NB4 (cell line): ENCODE results near the gene E2F6.

Experiments used
- DNase-seq: peaks from one replicate; pipeline ENCODE4 v3.0.0; 2010; ENCODE audit warnings: low read depth
- H3K4me3 ChIP-seq: one replicate; pipeline ENCODE4 v1.5.1; 2011; ENCODE audit warnings: mild to moderate bottlenecking, low read depth, low read length, moderate library complexity
- MYC ChIP-seq: IDR thresholded peaks from 2 replicates; pipeline ENCODE4 v1.6.1; 2011; ENCODE audit warnings: low read depth, low read length
- POLR2A ChIP-seq: IDR thresholded peaks from 2 replicates; pipeline ENCODE4 v1.6.1; 2011; ENCODE audit warnings: mild to moderate bottlenecking; ENCODE audit not compliant: insufficient read length; ENCODE audit errors: extremely low read depth
- TF ChIP-seq, protein P1 (sequence below): IDR thresholded peaks from 2 replicates; pipeline ENCODE4 v1.6.1; 2011; ENCODE audit warnings: low read depth, low read length
- TF ChIP-seq, protein P2 (sequence below): IDR thresholded peaks from one replicate; pipeline ENCODE4 v1.5.1; 2012; ENCODE audit warnings: low read depth, low read length

The E2F6 gene

DNA sequence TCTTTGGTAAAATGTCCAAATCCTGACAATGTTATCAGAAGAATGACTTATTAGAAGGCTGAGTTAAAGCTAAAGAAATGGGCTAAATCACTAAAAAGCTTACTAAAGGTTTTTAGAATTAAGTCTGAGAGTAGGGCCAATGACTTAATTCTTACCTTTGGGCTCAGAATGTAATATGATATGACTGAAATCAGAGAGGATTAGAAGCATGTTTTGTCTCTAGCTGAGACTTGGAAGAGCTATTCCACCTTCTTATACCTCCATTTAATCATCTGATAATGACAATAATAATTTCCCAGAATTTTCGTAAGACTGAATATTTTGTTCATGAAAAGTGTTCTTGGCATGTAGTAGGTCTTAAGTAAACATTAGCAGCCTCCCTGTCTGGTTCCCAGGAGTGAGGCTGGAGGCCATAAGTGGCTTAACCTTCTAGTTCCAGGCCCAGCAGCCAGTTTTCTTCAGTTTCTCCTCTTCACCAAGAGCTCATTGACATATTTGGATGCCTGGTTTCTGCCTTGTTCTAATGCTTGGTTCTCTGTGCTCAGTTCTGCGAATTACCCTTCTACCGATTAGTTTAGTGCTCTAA is 25.5 kb upstream of the E2F6 start:
- no peak overlapping the region for H3K4me3 ChIP-seq
- TF ChIP-seq MYC (no peak), POLR2A (no peak)
- TF ChIP-seq, protein P1, sequence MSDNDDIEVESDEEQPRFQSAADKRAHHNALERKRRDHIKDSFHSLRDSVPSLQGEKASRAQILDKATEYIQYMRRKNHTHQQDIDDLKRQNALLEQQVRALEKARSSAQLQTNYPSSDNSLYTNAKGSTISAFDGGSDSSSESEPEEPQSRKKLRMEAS, result no peak
- TF ChIP-seq, protein P2, sequence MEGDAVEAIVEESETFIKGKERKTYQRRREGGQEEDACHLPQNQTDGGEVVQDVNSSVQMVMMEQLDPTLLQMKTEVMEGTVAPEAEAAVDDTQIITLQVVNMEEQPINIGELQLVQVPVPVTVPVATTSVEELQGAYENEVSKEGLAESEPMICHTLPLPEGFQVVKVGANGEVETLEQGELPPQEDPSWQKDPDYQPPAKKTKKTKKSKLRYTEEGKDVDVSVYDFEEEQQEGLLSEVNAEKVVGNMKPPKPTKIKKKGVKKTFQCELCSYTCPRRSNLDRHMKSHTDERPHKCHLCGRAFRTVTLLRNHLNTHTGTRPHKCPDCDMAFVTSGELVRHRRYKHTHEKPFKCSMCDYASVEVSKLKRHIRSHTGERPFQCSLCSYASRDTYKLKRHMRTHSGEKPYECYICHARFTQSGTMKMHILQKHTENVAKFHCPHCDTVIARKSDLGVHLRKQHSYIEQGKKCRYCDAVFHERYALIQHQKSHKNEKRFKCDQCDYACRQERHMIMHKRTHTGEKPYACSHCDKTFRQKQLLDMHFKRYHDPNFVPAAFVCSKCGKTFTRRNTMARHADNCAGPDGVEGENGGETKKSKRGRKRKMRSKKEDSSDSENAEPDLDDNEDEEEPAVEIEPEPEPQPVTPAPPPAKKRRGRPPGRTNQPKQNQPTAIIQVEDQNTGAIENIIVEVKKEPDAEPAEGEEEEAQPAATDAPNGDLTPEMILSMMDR, result no peak
- DNase-seq, result no peak

DNA sequence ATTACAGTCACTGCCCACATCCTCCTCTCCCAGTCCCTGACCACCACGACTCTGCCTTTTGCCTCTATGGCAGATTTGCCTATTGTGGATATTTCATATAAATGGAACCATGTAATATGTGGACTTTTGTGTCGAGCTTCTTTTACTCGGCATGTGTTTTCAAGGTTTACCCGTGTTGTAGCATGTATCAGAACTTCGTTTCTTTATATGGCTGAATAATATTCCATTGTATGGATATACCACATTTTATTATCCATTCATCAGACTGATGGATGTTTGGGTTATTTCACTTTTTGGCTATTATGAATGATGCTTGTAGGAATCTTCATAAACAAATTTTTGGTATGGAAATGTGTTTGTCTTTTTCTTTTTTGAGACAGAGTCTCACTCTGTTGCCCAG is 24.2 kb upstream of the E2F6 start:
- TF ChIP-seq, protein P1, result no peak
- no peak for TF ChIP-seq POLR2A
- no peak for TF ChIP-seq MYC
- TF ChIP-seq, protein P2, result no peak
- DNase-seq, result no peak

DNA sequence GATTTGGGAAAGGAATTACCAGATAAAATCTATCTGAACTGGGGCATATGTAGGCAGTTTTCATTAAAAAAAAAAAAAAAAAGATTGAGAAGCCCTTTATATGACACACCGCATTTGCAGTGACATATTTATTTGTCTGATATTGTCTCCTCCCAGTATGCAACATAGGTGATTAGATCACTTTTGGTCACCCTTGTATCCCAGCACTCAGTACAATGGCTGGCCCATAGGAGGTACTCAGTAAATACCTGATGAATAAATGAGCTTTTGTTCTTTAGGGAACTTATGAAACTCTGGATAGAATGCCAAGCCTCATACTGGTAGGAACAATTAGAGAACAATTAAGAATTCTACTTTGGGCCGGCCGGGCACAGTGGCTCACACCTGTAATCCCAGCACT is 22.8 kb upstream of the E2F6 start:
- H3K4me3 ChIP-seq, result no peak overlapping the region
- DNase-seq, result no peak
- TF ChIP-seq POLR2A, result no peak
- TF ChIP-seq, protein P1, result no peak
- no peak for TF ChIP-seq MYC
- TF ChIP-seq, protein P2, result no peak

More for the DNA sequence above, 24.2 kb upstream of the E2F6 start:
- H3K4me3 ChIP-seq, result no peak overlapping the region

DNA sequence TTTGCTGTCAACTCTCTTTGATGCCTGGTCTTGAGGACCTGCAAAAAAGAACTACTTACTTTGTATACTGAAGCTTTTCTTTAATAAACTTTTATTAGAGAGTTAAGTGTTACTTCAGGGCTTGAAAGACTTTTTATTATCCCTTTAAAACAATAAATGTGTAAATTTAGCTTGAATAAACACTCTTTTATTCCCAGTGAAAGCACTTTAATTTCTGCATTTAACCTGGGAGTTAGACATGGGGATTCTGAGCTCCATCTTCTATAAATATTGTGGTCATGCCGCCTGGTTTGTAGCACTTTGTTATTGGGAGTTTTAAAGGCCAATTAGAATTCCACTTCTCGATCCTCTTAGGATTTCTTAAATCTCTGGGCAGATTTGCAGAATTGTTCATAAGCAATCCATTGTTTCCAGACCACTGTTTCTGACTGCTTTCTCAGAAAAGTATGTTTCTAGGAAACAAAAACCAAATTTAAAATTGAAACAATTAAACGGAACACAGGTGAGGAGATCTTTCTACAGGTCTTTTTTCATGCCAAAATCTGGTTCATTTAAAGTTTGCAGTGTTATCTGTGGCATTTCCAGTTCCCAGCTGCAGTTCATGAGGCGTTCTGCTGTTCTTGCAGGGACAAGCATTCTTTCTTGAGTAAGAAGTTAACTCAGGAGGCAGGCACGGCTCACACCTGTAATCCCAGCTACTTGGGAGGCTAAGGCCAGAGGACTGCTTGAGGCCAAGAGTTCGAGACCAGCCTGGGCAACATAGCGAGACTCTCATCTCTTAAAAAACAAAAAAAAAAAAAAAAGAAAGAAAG is 18.1 kb upstream of the E2F6 start:
- DNase-seq, result no peak
- TF ChIP-seq, protein P1, result no peak
- TF ChIP-seq POLR2A (no peak), MYC (no peak)
- TF ChIP-seq, protein P2, result no peak
- H3K4me3 ChIP-seq, result no peak overlapping the region

DNA sequence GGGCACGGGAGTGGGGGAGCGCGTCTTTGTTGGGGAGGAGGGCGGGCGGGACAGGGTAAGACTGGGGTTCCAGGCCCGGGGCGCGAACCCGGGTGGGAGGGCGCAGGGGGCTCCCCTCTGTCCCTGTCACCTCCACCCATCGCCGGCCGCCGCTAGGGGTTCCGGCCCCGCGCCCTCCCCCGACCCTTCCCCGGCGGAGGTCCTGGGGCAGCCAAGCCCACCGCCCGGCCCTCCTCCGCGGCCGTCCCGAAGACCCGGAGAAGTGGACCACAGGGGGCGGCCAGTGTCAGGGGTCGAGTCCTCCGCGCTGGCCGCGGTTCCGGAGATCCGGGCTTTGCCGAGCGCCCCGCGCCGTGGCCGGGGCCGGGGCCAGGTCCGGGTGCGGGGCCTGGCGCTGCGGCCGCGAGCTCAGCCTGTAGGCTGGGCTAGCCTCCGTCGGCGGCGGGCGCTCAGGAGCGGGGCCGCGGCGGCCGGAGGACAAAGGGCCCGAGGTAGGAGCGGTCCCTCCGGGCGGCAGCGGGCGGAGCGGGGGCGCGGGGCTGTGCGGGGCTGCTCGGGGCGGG is 16.6 kb upstream of the E2F6 start:
- no peak for TF ChIP-seq POLR2A
- TF ChIP-seq, protein P1, result no peak
- TF ChIP-seq MYC, result no peak
- TF ChIP-seq, protein P2, result no peak
- no peak overlapping the region for H3K4me3 ChIP-seq
- DNase-seq, result no peak
